Measurements from ENCODE around the gene TOMM70. TPM values are rescaled to one million over a fixed set of nuclear protein-coding genes. Genes with fewer than 3 reads are reported as not detected.

The TOMM70 gene
- total and polyA plus RNA-seq, 8 donors, result 12.9 to 95.6 (median 24.3) TPM

- Histone ChIP-seq H3K36me3 (no peaks in the 10 kb centered on the region), H3K9me3 (no peaks in the 10 kb centered on the region), H3K4me1 (peaks cover 0 to 4% (median 0%) of the 10 kb centered on the region in 4 donors), H3K27ac (no peak overlapping the region), H3K27me3 (no peaks in the 10 kb centered on the region), H3K4me3 (no peak overlapping the region)
- DNase-seq, result no peak
- intact Hi-C loops (cut with DNase I; ENCODE audit: low total_unique reads), result no loop called here
- TF ChIP-seq CTCF (IDR thresholded peaks at IDR 0.05), result no peak
- TF ChIP-seq POLR2AphosphoS5 (IDR thresholded peaks at IDR 0.05), result no peak
- TF ChIP-seq EP300 (IDR thresholded peaks at IDR 0.05), result no peak
- TF ChIP-seq POLR2A (IDR thresholded peaks at IDR 0.05), result no peak
Observed at GRCh38 chr3:100443690-100444089, 42.8 kb upstream of the TOMM70 start.

GRCh38 chr3:100440895-100441294 is 40.0 kb upstream of the TOMM70 start:
- no peak for DNase-seq

GRCh38 chr3:100438623-100438974 is 37.7 kb upstream of the TOMM70 start:
- H3K27me3 ChIP-seq, result no peaks in the 10 kb centered on the region
- H3K36me3 ChIP-seq, result no peaks in the 10 kb centered on the region
- DNase-seq, result no peak
- peaks cover 0 to 4% (median 0%) of the 10 kb centered on the region in 4 donors for H3K9me3 ChIP-seq
- no peaks in the 10 kb centered on the region for H3K4me1 ChIP-seq
- H3K4me3 ChIP-seq, result no peak overlapping the region
- WGBS, 5 donors, result 89 to 97% (median 96%) methylated on average over 2 of the region's 2 CpGs
- intact Hi-C loops (cut with DNase I; ENCODE audit: low total_unique reads), result no loop called here
- no peak overlapping the region for H3K27ac ChIP-seq
- TF ChIP-seq CTCF (IDR thresholded peaks at IDR 0.05) (no peak), POLR2A (IDR thresholded peaks at IDR 0.05) (no peak), POLR2AphosphoS5 (IDR thresholded peaks at IDR 0.05) (no peak), EP300 (IDR thresholded peaks at IDR 0.05) (no peak)

More at GRCh38 chr3:100440895-100441294, 40.0 kb upstream of the TOMM70 start:
- TF ChIP-seq POLR2AphosphoS5 (IDR thresholded peaks at IDR 0.05) (no peak), CTCF (IDR thresholded peaks at IDR 0.05) (no peak), POLR2A (IDR thresholded peaks at IDR 0.05) (no peak), EP300 (IDR thresholded peaks at IDR 0.05) (no peak)
- Histone ChIP-seq H3K36me3 (no peaks in the 10 kb centered on the region), H3K27ac (no peak overlapping the region), H3K9me3 (no peaks in the 10 kb centered on the region), H3K27me3 (no peaks in the 10 kb centered on the region), H3K4me3 (no peak overlapping the region), H3K4me1 (no peaks in the 10 kb centered on the region)
- intact Hi-C loops (cut with DNase I; ENCODE audit: low total_unique reads), result no loop called here
- WGBS, 5 donors, result 71 to 90% (median 77%) methylated on average over 3 of the region's 3 CpGs

GRCh38 chr3:100437721-100438622 is 37.1 kb upstream of the TOMM70 start:
- H3K27me3 ChIP-seq, result no peaks in the 10 kb centered on the region
- peaks cover 0 to 4% (median 0%) of the 10 kb centered on the region in 4 donors for H3K9me3 ChIP-seq
- H3K4me1 ChIP-seq, result no peaks in the 10 kb centered on the region
- peaks cover 0 to 1% (median 0%) of the 10 kb centered on the region in 4 donors for H3K36me3 ChIP-seq
- H3K4me3 ChIP-seq, result no peak overlapping the region
- no peak overlapping the region for H3K27ac ChIP-seq
- no peak for TF ChIP-seq POLR2A (IDR thresholded peaks at IDR 0.05)
- TF ChIP-seq POLR2AphosphoS5 (IDR thresholded peaks at IDR 0.05), result no peak
- no peak for DNase-seq
- intact Hi-C loops (cut with DNase I; ENCODE audit: low total_unique reads), result no loop called here
- 87 to 95% (median 94%) methylated on average over 3 of the region's 3 CpGs for WGBS, 5 donors

GRCh38 chr3:100436951-100437350 is 36.1 kb upstream of the TOMM70 start:
- TF ChIP-seq POLR2AphosphoS5 (IDR thresholded peaks at IDR 0.05), result no peak
- no peak for TF ChIP-seq CTCF (IDR thresholded peaks at IDR 0.05)
- TF ChIP-seq POLR2A (IDR thresholded peaks at IDR 0.05), result no peak
- no peak for TF ChIP-seq EP300 (IDR thresholded peaks at IDR 0.05)
- H3K9me3 ChIP-seq, result peaks cover 0 to 4% (median 0%) of the 10 kb centered on the region in 4 donors
- H3K27ac ChIP-seq, result no peak overlapping the region
- no peaks in the 10 kb centered on the region for H3K4me1 ChIP-seq
- H3K4me3 ChIP-seq, result no peak overlapping the region
- WGBS, 5 donors, result 89 to 98% (median 96%) methylated on average over 2 of the region's 2 CpGs
- no peak for DNase-seq
- no peaks in the 10 kb centered on the region for H3K27me3 ChIP-seq
- H3K36me3 ChIP-seq, result peaks cover 0 to 4% (median 0%) of the 10 kb centered on the region in 4 donors
- intact Hi-C loops (cut with DNase I; ENCODE audit: low total_unique reads), result no loop called here
